Epithelial cell of proximal tubule (primary cell): Measurements from ENCODE around the gene IQCK. TPM values are rescaled to one million over a fixed set of nuclear protein-coding genes. Genes with fewer than 3 reads are reported as not detected.
A peak's percentile ranks its signal among the peaks of the same experiment; 100 is the strongest.

Source experiments
- DNase-seq: peaks from one replicate; pipeline ENCODE4 v3.0.0-alpha.2; 2011; ENCODE audit warnings: low read depth
- H3K4me3 ChIP-seq: 2 replicates; pipeline ENCODE4 v1.5.1; 2011; ENCODE audit warnings: low read depth, mild to moderate bottlenecking, low read length
- CTCF ChIP-seq: conservative IDR thresholded peaks from 2 replicates; pipeline ENCODE4 v1.5.1; 2012; ENCODE audit warnings: low read depth, mild to moderate bottlenecking, low read length
- total RNA-seq: library from RNA; depleted of rRNA; stranded (reverse); fragments of >200 nt; gene quantifications from 2 replicates; pipeline ENCODE4 v1.2.3, GENCODE V29; 2015

Gene IQCK
- total RNA-seq, 1 donor from 2014 or later, result 10.0 TPM

- no peak overlapping the region for H3K4me3 ChIP-seq
- DNase-seq, result no peak
- TF ChIP-seq CTCF, result no peak
These were observed 27.9 kb upstream of the IQCK start for GRCh38 chr16:19690196-19690595.

DNA sequence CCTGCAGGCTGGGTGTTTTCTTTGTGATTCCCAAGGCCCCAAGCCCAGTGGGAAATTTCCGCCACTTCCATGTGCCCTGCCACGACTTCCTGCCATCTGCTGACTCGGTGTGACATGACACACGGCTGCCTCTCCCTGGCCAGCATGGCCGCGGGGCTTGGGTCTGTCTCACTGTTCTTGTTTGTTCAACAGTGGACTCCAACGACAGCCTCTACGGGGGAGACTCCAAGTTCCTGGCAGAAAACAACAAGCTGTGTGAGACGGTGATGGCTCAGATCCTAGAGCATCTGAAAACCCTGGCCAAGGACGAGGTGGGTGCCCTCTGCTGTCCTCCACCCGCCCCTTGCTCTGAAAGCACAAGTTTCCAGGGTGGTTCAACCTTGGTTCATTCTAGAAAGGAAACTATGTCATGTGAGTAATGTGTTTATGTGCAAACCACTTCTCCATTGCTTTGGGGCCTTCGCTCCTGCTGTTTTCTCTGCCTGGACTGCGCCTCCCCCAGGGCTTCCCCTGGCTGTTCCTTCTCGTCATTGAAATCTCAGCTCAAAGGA, 26.8 kb upstream of the IQCK start:
- TF ChIP-seq CTCF, result no peak
- H3K4me3 ChIP-seq, result no peak overlapping the region
- no peak for DNase-seq

DNA sequence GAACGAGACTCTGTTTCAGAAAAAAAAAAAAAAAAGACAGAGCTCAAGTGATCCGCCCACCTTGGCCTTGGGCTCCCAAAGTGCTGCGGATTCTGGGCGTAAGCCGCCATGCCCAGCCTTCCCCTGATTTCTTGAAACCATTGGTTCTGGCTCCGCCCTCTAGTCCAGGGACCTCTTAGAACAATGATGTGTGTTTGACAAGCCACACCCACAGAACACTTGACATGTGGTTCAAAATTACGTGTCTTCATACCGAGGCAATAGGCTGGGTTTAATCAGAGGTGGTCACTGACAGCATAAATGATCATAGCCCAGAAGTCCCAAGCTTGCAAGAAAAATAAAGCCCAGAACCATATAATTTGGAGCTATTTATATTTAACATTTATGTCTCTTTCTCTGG, 23.1 kb upstream of the IQCK start:
- TF ChIP-seq CTCF, result no peak
- no peak for DNase-seq
- H3K4me3 ChIP-seq, result no peak overlapping the region

- TF ChIP-seq CTCF, result no peak
- no peak overlapping the region for H3K4me3 ChIP-seq
- peak; percentile 48 for DNase-seq
These were observed 21.7 kb upstream of the IQCK start for GRCh38 chr16:19696328-19696727.

DNA sequence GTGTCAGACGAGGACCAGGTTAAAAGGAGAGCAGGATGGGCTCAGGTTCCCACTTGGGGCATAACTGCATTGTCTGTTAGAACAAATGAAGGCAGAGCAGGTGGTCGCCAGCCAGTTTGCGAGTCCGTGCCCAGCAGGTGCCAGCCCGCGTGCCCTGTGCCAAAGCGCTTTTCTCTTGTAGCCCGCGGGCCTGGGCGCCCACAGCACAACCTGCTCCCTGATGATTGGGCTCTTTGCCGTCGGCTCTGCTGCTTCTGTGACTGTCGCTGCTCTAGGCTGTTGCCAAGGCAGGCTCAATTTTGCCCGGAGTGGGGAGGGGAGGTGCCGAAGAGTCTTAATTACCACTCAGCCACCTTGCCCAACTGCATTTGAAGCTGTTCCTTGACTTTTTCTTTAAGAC, 21.1 kb upstream of the IQCK start:
- H3K4me3 ChIP-seq, result no peak overlapping the region
- DNase-seq, result no peak
- TF ChIP-seq CTCF, result no peak

DNA sequence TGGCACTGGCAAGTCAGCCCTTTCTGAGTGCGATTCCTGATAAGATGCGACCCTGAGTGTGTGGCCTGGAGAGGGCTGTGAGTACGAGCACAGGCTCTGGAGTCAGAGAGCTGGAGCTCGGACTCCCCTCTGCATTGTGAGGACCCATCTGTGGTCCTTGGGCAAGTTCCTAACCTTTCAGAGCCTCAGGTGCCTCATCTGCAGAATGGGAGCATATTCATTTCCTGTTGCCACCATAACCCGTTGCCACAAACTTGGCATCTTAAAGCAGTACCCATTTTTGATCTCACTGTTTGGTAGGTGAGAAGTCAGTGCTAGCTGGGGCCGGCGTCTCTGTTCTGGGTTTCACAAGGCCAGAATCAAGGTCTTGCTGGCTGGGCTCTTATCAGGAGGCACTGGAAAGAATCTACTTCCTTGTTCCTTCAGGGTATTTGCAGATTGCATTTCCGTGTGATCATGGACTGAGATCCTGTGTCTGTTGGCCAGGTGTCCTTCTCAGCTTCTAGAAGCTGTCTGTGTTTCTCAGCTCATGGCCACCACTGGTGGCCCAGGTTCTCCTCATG, 20.2 kb upstream of the IQCK start:
- H3K4me3 ChIP-seq, result no peak overlapping the region
- no peak for TF ChIP-seq CTCF
- no peak for DNase-seq
